GM10266 (cell line): ENCODE data around the gene PPM1E.
"Not testable (repeated sequence)": the region's sequence is repeated elsewhere in the genome, so short reads cannot be mapped to it uniquely, and the experiment has no call there.

Experiments used
- DNase-seq: peaks from one replicate; pipeline ENCODE4 v3.0.0; 2012; ENCODE audit errors: extremely low spot score
- CTCF ChIP-seq: IDR thresholded peaks from 2 replicates; pipeline ENCODE4 v1.5.1; 2012; ENCODE audit warnings: mild to moderate bottlenecking, low read depth; ENCODE audit not compliant: control insufficient read depth, insufficient read depth; ENCODE audit errors: missing control alignments

The PPM1E gene

GRCh38 chr17:58947411-58947810 lies 191.8 kb downstream of the PPM1E start:
- DNase-seq = no peak
- TF ChIP-seq CTCF = no peak

GRCh38 chr17:58947824-58948223 lies 192.2 kb downstream of the PPM1E start:
- no peak for DNase-seq
- TF ChIP-seq CTCF = no peak

GRCh38 chr17:58954358-58954757 lies 198.7 kb downstream of the PPM1E start:
- DNase-seq = not testable (repeated sequence)

- DNase-seq = no peak
- TF ChIP-seq CTCF = no peak
Measured at GRCh38 chr17:58956997-58957724, 201.5 kb downstream of the PPM1E start.

- DNase-seq = not testable (repeated sequence)
Measured at GRCh38 chr17:58957725-58958073, 202.0 kb downstream of the PPM1E start.

- peak; percentile 32 for TF ChIP-seq CTCF
Measured at GRCh38 chr17:58960068-58960467, 204.4 kb downstream of the PPM1E start.

GRCh38 chr17:58965221-58965620 lies 209.6 kb downstream of the PPM1E start:
- no peak for TF ChIP-seq CTCF

More at GRCh38 chr17:58960068-58960467, 204.4 kb downstream of the PPM1E start:
- DNase-seq = peak; percentile 53

GRCh38 chr17:58966208-58966607 lies 210.6 kb downstream of the PPM1E start:
- no peak for TF ChIP-seq CTCF
- no peak for DNase-seq

More at GRCh38 chr17:58965221-58965620, 209.6 kb downstream of the PPM1E start:
- no peak for DNase-seq
